Stimulated activated CD4-positive, alpha-beta T cell treated with anti-CD3 and anti-CD28 coated beads, Interleukin-4, amount 100 ng/mL, for 24 hours (primary cell): Measurements from ENCODE around the gene TP73.
A peak's percentile ranks its signal among the peaks of the same experiment; 100 is the strongest.

Experiments used
- DNase-seq: peaks from one replicate; pipeline ENCODE4 v3.0.0-alpha.2; 2020

TP73 gene

DNA sequence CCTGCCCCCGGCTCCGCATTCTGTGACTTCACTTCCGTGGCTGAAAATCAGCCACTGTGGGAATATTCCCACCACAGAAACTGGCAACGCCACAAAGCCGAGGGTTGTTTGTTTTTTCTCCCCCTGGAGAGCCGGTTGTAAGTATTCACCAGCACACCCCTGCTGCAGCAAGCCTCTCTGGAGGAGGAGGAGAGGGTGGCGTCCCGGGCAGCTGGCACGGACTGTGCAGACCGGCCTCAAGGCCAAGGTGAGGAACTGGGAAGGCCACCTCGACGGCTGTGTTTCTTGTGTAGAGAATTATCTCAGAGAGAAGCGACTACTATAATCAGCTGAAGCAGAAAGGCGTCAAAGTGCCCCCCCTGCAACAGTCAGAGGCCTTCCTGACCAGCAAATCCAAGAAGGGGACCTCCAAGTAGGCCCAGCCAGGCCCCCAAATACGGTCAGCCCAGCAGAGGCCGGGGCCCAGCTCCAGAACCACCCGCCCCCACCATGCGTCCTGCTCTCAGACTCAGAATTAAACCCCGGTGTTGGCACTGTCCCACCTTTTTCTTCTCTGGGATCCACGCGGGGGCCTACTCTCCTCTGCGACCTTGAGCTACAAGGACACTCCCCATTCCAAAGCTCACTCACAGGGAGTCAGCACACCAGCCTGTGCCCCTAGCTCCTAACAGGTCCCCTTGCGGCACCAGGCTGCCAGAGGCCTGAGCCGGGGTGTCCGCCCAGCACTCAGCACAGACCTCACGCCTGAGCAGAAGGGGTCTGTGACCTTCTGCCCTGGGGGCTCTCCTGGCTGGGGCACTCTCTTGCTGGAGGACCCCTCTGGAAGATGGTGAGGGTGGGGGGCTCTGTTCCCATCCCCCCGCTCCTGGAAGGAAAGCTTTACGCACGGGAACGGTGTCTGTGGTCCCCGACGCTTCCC, 119.1 kb downstream of the TP73 start:
- DNase-seq = no peak

DNA sequence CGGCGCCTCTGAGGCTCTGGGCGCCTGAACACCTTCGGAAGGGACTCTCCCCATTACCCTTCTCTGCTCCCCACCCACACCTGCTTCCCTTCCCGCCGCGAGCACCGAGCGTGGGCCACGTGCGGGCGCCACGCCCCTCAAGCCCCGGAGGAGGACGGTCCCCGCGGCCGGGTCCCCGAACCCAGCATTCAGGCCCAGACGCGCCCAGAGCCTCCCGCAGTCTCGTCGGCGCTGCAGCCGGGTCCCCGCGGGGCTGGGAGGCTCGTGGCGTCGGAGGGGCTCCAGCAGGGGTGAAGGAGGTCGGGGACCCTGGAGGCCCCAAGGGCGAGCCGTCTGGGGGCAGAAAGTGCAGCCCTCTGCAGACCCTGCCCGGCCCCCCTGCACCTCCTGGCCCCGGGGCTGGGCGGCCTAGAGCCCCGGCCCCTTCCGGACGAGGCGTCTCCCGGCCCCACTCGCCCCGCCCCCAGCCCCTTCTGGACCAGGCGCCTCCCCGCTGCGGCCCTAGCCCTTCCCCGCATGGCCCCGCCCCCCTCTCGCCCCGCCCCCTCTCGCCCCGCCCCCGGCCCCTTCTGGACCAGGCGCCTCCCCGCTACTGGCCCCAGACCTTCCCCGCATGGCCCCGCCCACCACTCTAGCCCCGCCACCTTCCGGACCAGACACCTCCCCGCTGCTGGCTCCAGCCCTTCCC, 119.9 kb downstream of the TP73 start:
- peak; percentile 85 for DNase-seq

DNA sequence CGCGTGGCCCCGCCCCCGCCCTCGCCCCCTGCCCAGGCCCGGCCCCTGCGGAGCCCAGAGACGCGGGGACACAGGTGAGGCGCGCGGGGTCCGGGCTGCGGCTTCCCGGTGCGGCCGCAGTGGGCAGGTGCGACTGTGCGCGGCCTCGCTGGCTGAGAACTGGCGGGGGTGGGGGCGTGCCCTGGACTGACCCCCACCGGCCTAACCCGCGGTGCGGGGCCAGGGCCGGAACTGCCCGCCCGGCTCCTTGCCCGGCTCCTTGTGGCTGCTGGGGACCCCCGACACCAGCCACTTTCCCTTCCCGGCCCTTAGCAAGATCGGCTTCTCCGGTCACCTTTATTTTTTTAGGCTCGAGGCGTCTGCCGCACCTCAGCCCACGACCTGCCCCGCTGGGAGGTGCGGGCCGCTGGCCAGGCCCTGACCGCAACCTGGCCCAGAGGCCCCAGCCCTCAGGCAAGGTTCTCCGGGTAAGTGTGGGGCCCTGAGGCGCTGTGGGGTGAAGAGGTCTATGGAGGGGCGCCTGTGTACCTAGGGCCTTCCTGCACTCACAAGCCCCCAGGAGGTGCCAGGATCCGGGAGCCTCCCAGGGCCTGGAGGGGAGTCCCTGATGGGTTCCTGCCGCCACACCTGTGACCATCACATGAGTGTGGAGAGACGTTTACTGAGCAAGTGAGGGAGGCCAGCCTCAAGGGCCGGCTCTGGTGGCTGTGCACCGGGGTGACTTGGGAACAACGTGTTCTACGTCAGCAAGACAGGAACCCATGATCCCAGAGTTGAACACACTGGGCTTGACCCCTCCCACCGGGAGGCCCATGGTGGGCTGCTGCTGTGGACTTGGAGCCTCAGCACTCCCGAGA, 120.6 kb downstream of the TP73 start, which contains the start of gene SMIM1:
SMIM1 (plus strand) TSS at position 35 of the 857 bp plus-strand sequence. CDS start 2,625 bp downstream, outside the sequence.
- no peak for DNase-seq

DNA sequence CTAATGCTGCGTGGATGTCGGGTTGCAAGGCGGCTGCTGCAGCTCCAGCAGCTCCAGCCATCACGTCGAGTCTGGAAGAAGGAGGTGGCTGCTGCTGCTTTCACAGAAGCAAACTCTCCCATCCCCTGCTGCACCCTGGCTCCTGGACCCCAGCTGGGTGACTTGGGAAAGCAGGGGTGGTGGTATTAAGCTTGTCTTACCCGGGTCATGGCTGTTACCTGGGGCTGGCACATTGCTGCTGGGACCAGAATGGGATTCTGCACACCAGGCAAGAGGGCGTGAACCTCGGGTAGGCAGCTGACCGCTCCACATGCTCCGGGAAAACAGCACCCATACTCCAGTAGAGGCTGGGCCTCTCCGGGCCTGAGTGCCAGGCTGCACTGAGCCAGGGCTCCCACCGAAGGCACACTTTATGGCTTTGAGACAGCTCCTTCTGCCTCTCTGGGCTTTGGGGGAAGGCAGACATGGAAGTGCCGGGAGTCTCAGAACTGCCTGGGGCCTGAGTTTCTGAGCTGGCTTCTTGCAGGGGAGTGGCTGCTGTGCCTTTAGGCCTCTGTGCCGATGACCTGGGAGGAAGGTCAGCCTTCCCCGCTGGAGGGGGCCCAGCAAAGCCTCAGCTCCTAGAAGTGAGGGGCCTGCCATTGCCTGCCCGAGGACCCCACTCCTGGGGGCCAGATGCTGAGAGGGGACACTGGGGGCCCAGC, 121.4 kb downstream of the TP73 start:
- DNase-seq = no peak

DNA sequence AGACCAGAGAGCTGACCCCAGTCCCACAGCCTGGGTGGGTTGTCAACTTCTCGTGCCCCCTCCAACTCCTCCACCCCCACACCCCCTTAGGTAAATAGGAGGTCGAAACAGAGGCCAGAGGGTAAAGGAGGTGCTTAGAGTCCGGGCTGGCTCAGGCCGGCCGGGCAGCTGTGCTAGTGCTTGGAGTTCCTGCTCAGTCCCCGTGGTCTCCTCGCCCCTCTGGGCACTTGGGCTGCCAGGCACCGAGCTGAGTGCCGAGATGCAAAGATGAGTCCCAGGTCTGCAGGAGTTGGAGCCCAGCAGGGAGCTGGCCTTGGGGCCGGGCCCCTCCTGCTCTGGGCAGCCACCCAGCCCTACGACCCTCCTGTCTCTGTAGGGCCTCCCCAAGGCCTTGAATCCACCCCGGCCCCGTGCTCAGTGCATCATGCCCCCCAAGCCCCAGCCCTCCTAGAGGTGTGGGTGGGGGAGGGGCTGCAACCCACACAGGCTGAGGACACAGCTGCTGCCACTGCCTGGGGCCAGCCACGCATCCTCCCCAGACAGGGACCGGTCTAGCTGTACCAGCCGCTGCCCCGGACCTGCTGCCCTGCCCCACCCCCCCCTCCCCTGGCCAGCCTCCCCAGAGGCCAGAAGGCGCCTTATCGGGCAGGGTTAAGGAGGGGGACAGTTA, 122.1 kb downstream of the TP73 start:
- no peak for DNase-seq

DNA sequence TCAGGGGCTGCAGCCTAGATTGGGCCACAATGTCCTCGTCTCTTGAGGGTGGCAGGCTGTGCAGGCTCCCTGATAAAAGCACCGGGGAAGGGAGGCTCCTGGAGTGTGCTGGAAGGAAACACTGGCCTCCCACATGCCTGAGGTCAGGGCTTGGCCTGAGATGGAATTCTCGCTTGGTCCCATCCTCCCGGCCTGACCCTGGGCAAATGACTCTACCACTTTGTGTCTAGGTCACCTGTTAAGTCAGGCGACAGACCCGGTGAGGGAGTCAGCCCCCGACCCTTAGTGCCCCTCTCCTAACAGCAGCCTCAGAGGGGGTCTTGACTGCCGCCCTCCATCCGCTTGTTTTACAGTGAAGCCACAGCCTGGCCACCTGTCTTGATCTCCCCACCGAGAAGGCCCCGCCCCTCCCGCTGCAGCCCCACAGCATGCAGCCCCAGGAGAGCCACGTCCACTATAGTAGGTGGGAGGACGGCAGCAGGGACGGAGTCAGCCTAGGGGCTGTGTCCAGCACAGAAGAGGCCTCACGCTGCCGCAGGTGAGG, 122.7 kb downstream of the TP73 start:
- DNase-seq = no peak

DNA sequence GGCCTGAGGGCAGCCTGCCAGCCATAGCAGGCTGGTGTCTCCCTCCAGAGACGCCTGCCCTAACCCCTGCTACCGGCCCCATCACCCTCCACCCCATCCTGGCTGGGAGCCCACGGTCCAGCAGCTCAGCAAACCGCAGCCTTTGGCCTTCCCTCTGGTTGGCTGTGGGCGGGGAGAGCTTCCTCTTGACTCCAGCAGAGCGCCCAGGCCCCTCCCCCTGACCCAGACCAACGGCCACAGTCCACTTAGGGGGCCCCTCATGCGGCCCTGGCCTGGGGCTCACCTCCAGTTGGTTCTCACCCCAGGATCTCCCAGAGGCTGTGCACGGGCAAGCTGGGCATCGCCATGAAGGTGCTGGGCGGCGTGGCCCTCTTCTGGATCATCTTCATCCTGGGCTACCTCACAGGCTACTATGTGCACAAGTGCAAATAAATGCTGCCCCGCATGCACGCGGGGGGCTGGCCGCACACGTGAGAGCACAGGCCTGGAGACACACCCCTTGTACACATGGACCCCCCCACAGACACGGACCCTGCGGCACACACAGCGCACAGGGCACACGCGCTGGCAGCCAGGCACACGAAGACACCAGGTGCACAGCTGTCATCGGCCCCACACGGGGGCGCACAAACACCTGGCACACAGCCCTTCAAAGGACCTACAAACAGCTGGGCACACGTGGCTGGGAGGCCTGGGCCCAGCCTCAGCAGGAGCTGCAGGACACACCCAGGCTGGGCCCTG, 123.3 kb downstream of the TP73 start:
- DNase-seq = peak; percentile 50

DNA sequence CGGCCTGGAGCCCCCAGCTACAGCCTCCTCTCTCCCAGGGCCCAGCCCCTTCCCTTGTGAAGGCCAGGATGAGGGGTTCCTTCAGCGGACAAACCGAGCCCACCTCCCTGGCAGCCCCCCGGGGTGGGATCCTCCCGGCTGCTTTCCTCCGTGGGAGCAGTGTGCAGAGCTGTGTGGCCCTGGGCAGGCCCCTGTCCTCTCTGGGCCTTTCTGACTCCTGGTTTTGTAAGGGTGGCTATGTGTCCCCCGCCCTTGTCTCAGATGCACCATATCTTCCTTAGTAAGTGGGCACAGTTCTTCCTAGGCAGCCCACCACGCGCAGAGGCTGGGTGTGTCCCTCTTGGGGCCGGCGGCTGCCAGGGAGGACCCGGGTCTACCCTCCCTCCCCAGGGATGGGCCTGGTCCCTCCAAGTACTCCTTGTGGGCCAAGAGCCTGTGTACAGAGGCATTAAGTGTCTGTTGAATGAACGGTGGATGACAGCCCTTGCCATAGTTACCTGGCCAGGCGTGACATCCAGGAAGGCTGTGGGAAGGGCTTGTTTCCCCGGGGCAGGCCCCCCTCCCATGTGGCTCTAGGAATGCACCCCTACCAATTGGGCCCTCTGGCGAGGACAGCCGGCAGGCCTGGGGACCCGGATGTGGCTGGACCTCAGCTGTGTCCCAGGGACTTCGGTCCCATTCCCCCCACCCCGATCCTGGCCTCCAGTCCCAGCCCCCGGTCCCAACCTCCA, 124.1 kb downstream of the TP73 start:
- DNase-seq = no peak

DNA sequence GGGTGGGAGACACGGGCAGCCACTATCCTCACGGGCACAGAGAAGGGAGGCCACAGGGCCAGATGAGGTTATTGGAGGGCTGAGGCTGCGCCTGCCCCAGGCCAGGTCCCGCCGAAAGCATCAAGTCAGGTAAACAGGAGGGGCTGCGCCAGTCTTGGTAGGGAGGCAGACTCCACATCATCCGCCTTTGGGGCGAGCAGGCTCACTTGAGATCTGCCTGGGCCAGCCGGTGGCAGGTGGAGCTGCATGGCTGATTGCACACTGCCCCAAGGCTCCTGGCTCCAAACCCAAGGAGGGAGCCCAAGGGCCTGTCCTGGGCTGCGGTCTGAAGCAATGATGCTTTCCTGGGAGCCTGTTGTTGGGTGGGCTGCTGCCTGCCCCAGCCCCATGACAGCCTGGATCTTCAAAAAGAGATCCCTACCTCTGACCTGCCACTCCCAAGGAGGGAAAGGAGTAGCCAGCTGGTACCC, 124.8 kb downstream of the TP73 start:
- no peak for DNase-seq

DNA sequence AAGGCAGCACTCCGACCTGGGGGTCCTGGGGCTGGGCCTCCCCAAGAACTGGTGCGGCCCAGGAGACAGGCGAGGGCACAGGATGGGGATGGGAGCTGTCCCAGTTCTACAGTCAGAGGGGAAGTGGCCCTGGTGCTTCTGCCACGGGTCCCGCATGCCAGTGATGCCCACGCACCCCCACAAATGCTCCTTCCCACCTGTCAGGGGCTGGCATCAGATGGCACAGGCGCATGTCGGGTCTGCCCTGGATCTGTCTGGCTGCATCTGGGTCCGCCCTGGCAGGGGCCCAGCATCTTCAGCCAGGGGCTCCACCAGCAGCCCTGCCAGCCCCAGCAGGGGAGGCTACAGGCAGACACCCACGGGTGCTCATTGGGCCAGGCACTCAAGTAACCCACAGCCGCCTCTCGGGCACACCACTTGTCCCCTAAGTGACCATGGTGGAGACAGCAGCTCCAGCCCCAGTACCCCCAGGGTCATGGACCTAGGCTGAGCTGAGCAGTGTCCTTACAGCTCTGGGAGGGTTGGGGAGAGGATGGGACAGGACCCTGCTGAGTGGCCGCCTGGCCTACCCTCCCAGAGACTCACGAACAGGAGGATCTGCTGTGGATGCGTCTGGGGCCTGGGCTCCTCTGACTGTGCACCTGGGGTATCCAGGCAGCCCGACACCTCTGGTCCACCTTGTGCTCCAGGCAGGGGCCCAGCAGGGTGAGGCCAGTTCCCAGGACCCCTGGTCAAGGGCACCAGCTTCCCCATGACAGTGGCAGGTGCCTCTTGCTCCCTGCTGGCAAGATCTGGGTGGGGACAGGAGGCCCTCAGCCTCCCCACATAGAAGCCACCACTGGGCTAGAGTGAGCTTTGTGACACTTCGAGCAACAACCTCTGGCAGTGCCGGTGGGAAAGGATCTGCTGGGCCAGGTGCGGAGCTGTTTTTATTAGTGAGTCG, 125.6 kb downstream of the TP73 start:
- no peak for DNase-seq

DNA sequence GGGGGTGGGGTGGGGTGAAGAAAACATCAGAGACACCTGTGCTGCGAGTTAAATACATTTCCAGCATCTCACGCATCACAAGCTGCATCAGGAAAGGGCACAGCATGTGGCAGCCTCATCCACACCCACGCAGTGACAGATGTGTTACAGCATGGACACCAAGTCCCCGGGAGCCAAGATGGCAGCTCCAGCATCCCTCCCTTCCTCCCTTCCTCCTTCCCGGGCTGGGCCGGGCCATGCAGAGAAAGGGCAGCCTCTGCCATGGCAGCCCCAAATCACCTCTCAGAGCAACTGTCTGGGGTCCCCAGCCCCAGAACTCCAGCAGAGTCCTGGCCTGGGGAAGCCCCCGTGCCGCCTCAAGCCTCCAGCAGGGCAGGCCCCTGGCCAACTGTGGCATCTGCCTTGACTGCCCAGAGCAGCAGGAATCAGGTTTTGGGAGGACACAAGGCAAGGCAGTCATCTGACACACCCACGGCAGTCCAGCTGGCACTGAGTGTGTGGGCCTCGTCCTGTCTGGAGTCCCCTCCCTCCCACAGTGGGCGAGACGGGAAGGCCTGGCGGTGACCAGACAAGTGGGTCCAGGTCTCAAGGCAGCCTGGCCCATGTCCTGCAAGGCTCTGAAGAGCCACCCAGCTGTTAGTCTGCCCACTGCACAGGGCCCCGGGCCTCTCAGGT, 126.4 kb downstream of the TP73 start:
- DNase-seq = no peak

DNA sequence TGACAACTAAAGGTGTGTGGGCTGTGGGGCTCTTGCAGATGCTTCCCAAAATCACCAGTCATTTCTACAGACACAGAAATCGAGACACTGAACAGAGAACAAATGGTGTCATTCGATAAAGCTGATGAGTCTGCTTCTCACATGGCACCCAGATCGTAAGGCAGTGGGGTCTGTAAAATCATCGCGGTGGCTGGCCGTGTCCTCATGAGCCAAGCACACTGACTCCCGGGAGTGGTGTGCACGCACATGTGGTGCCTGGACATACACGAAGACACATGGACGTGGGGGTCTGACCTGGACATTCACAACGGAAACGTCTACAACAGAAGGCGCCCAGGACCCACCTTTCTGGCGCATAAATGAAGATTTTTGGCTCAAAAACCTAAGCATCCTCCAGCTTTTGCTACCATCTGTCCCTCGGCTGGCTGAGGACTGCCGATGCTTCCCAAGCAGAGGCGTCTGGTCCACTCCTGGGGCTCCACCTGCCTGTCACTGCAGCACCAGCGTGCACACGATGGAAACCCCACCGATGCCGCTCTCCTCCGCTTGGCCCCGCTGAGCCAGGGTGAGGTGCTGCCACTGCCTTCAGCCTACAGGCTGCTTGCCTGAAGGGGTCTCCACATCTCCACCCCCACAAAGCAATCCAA, 127.1 kb downstream of the TP73 start:
- DNase-seq = no peak

DNA sequence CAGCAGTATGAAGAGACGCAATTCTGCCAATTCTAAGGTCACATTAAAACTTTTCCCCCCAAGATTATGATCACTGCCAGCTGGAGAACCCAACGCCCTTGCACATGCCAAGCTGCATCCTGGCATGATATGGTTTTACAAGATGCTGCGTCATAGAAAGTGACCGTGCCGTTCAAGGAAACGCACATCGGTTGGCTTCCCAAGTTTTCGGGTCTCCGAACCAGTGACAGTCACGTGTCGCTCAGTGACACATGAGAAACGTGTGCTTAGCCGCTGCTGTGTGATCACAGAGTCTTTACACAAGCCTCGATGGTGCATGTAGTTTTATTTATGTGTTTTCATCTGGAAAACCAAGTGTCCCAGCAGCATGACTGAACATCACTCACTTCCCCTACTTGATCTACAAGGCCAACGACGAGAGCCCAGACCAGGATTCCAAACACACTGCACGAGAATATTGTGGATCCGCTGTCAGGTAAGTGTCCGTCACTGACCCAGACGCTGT, 127.6 kb downstream of the TP73 start:
- no peak for DNase-seq

DNA sequence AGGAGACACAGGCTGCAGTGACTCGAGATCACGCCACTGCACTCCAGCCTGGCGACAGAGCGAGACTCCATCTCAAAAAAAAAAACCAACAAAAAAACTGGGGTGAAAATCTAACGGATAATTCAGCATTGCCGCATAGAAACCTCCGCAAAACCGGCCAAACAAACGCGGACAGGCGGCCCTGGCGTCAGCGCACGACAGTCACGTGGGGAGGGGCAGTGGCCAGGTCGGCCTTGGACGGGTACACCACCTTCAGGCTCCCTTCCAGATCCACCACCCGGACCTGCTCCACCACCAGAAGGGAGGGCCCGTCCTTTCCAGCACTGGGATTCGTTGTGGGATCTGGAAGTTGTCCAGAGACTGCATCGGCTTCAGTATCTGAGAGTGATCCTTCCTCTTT, 128.6 kb downstream of the TP73 start:
- no peak for DNase-seq

DNA sequence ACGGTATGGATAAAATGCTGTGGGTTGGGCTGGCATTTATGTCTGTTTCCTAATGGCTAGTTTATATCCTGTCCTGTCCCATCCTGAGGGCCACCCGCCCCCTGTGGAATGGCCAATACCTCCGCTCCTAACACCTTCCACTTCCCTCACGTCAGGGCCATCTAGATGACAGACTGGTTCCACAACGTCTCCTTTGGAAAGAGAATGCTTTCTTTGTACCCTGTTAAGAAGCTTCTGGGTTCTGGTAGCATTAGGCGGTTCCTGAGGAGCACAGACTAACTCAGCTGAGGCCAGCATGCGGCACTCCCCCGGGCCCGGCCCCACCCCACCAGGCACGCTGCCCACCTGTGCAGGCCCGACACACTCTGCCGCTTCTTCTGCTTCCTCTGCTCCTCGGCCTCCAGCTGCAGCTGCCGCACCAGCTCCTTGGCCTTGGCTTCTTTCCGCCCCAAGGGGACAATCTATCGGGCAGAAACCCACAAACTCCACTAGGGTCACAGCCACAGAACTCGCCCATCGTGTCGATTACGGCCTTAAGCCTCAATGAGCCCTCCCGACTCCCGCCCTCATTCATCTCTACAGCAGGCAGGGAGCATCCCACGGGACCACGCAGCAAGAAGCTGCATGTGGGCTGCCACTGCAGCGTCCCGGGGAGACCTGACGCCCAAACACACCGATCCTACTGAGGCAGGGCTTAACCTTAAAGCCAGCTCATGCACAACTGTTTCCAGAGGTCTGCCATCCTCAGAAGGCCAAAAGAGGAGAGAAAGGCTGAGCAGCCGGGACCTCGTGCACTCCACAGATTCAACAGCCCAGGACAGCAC, 131.5 kb downstream of the TP73 start:
- no peak for DNase-seq

DNA sequence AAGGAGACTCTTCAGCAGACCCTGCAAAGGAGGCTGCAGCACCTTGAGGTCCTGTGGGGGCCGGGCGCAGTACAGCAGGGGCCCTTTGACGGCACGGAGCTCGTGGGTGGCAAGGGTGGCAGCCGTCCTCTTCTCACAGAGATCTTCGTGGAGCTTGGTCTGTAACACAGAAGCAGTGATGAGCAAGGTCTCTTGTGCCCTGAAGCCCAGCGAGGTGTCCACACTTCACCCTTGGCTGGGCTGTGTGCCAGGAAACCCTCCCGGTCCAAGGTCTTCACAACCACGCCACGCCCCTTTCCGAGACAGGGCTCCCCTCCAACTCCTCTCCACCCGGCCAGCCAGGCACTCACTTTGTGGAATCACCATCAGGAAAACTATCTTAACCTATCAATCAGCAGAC, 132.7 kb downstream of the TP73 start:
- DNase-seq = no peak
